ENCODE data around the gene KLHL29.

The KLHL29 gene

GRCh38 chr2:23673830-23674679 lies 289.1 kb downstream of the KLHL29 start:
- Histone ChIP-seq H3K9me3 (ENCODE audit: control insufficient read depth in 1 of 2, low read length in 2 of 2) (no peaks in the 10 kb centered on the region), H3K4me1 (ENCODE audit: control insufficient read depth in 1 of 2, insufficient read depth in 2 of 2, low read length in 2 of 2) (peaks cover 0 to 15% of the 10 kb centered on the region in 2 donors), H3K36me3 (ENCODE audit: control insufficient read depth in 1 of 2, insufficient read depth in 2 of 2, low read length in 2 of 2) (peaks cover 0 to 6% of the 10 kb centered on the region in 2 donors), H3K27ac (ENCODE audit: low read length) (no peak overlapping the region), H3K27me3 (ENCODE audit: low read depth, low read length) (no peaks in the 10 kb centered on the region), H3K4me3 (ENCODE audit: low read depth in 1 of 2, low read length in 2 of 2) (no peak overlapping the region)

GRCh38 chr2:23675506-23675905 lies 290.5 kb downstream of the KLHL29 start:
- Histone ChIP-seq H3K4me1 (ENCODE audit: control insufficient read depth in 1 of 2, insufficient read depth in 2 of 2, low read length in 2 of 2) (peaks cover 0 to under 1% of the 10 kb centered on the region in 2 donors), H3K4me3 (ENCODE audit: low read depth in 1 of 2, low read length in 2 of 2) (no peak overlapping the region), H3K27ac (ENCODE audit: low read length) (no peak overlapping the region), H3K36me3 (ENCODE audit: control insufficient read depth in 1 of 2, insufficient read depth in 2 of 2, low read length in 2 of 2) (peaks cover 0 to 6% of the 10 kb centered on the region in 2 donors), H3K9me3 (ENCODE audit: control insufficient read depth in 1 of 2, low read length in 2 of 2) (no peaks in the 10 kb centered on the region), H3K27me3 (ENCODE audit: low read depth, low read length) (no peaks in the 10 kb centered on the region)

GRCh38 chr2:23677836-23678235 lies 292.9 kb downstream of the KLHL29 start:
- Histone ChIP-seq H3K27ac (ENCODE audit: low read length) (no peak overlapping the region), H3K27me3 (ENCODE audit: low read depth, low read length) (no peaks in the 10 kb centered on the region), H3K4me3 (ENCODE audit: low read depth in 1 of 2, low read length in 2 of 2) (no peak overlapping the region), H3K9me3 (ENCODE audit: control insufficient read depth in 1 of 2, low read length in 2 of 2) (no peaks in the 10 kb centered on the region), H3K4me1 (ENCODE audit: control insufficient read depth in 1 of 2, insufficient read depth in 2 of 2, low read length in 2 of 2) (no peaks in the 10 kb centered on the region), H3K36me3 (ENCODE audit: control insufficient read depth in 1 of 2, insufficient read depth in 2 of 2, low read length in 2 of 2) (peaks cover 0 to 6% of the 10 kb centered on the region in 2 donors)

GRCh38 chr2:23679044-23679443 lies 294.1 kb downstream of the KLHL29 start:
- Histone ChIP-seq H3K27me3 (ENCODE audit: low read depth, low read length) (no peaks in the 10 kb centered on the region), H3K27ac (ENCODE audit: low read length) (no peak overlapping the region), H3K4me3 (ENCODE audit: low read depth in 1 of 2, low read length in 2 of 2) (no peak overlapping the region), H3K36me3 (ENCODE audit: control insufficient read depth in 1 of 2, insufficient read depth in 2 of 2, low read length in 2 of 2) (peaks cover 0 to 6% of the 10 kb centered on the region in 2 donors), H3K4me1 (ENCODE audit: control insufficient read depth in 1 of 2, insufficient read depth in 2 of 2, low read length in 2 of 2) (no peaks in the 10 kb centered on the region), H3K9me3 (ENCODE audit: control insufficient read depth in 1 of 2, low read length in 2 of 2) (no peaks in the 10 kb centered on the region)

- peaks cover 0 to 10% of the 10 kb centered on the region in 2 donors for H3K36me3 ChIP-seq (ENCODE audit: control insufficient read depth in 1 of 2, insufficient read depth in 2 of 2, low read length in 2 of 2)
- no peaks in the 10 kb centered on the region for H3K27me3 ChIP-seq (ENCODE audit: low read depth, low read length)
- no peaks in the 10 kb centered on the region for H3K4me1 ChIP-seq (ENCODE audit: control insufficient read depth in 1 of 2, insufficient read depth in 2 of 2, low read length in 2 of 2)
- no peak overlapping the region for H3K27ac ChIP-seq (ENCODE audit: low read length)
- H3K9me3 ChIP-seq (ENCODE audit: control insufficient read depth in 1 of 2, low read length in 2 of 2) = no peaks in the 10 kb centered on the region
- H3K4me3 ChIP-seq (ENCODE audit: low read depth in 1 of 2, low read length in 2 of 2) = no peak overlapping the region
Measured at GRCh38 chr2:23680951-23681350, 296.0 kb downstream of the KLHL29 start.

GRCh38 chr2:23681356-23682140 lies 296.6 kb downstream of the KLHL29 start:
- Histone ChIP-seq H3K27ac (ENCODE audit: low read length) (no peak overlapping the region), H3K27me3 (ENCODE audit: low read depth, low read length) (no peaks in the 10 kb centered on the region), H3K9me3 (ENCODE audit: control insufficient read depth in 1 of 2, low read length in 2 of 2) (no peaks in the 10 kb centered on the region), H3K4me3 (ENCODE audit: low read depth in 1 of 2, low read length in 2 of 2) (no peak overlapping the region), H3K36me3 (ENCODE audit: control insufficient read depth in 1 of 2, insufficient read depth in 2 of 2, low read length in 2 of 2) (peaks cover 0 to 11% of the 10 kb centered on the region in 2 donors), H3K4me1 (ENCODE audit: control insufficient read depth in 1 of 2, insufficient read depth in 2 of 2, low read length in 2 of 2) (no peaks in the 10 kb centered on the region)

- Histone ChIP-seq H3K27ac (ENCODE audit: low read length) (no peak overlapping the region), H3K27me3 (ENCODE audit: low read depth, low read length) (no peaks in the 10 kb centered on the region), H3K9me3 (ENCODE audit: control insufficient read depth in 1 of 2, low read length in 2 of 2) (no peaks in the 10 kb centered on the region), H3K36me3 (ENCODE audit: control insufficient read depth in 1 of 2, insufficient read depth in 2 of 2, low read length in 2 of 2) (peaks cover 4 to 16% of the 10 kb centered on the region in 2 donors), H3K4me1 (ENCODE audit: control insufficient read depth in 1 of 2, insufficient read depth in 2 of 2, low read length in 2 of 2) (no peaks in the 10 kb centered on the region), H3K4me3 (ENCODE audit: low read depth in 1 of 2, low read length in 2 of 2) (no peak overlapping the region)
Measured at GRCh38 chr2:23682481-23682880, 297.5 kb downstream of the KLHL29 start.

- H3K4me3 ChIP-seq (ENCODE audit: low read depth in 1 of 2, low read length in 2 of 2) = no peak overlapping the region
Measured at GRCh38 chr2:23683001-23683400, 298.0 kb downstream of the KLHL29 start.

GRCh38 chr2:23684395-23685176 lies 299.6 kb downstream of the KLHL29 start:
- no peaks in the 10 kb centered on the region for H3K4me1 ChIP-seq (ENCODE audit: control insufficient read depth in 1 of 2, insufficient read depth in 2 of 2, low read length in 2 of 2)
- H3K27me3 ChIP-seq (ENCODE audit: low read depth, low read length) = no peaks in the 10 kb centered on the region
- no peak overlapping the region for H3K27ac ChIP-seq (ENCODE audit: low read length)
- H3K4me3 ChIP-seq (ENCODE audit: low read depth in 1 of 2, low read length in 2 of 2) = no peak overlapping the region
- no peaks in the 10 kb centered on the region for H3K9me3 ChIP-seq (ENCODE audit: control insufficient read depth in 1 of 2, low read length in 2 of 2)
- peaks cover 4 to 10% of the 10 kb centered on the region in 2 donors for H3K36me3 ChIP-seq (ENCODE audit: control insufficient read depth in 1 of 2, insufficient read depth in 2 of 2, low read length in 2 of 2)

More at GRCh38 chr2:23683001-23683400, 298.0 kb downstream of the KLHL29 start:
- Histone ChIP-seq H3K27ac (ENCODE audit: low read length) (no peak overlapping the region), H3K36me3 (ENCODE audit: control insufficient read depth in 1 of 2, insufficient read depth in 2 of 2, low read length in 2 of 2) (peaks cover 4 to 16% of the 10 kb centered on the region in 2 donors), H3K9me3 (ENCODE audit: control insufficient read depth in 1 of 2, low read length in 2 of 2) (no peaks in the 10 kb centered on the region), H3K27me3 (ENCODE audit: low read depth, low read length) (no peaks in the 10 kb centered on the region), H3K4me1 (ENCODE audit: control insufficient read depth in 1 of 2, insufficient read depth in 2 of 2, low read length in 2 of 2) (no peaks in the 10 kb centered on the region)

- H3K4me1 ChIP-seq (ENCODE audit: control insufficient read depth in 1 of 2, insufficient read depth in 2 of 2, low read length in 2 of 2) = no peaks in the 10 kb centered on the region
- no peak overlapping the region for H3K27ac ChIP-seq (ENCODE audit: low read length)
- H3K27me3 ChIP-seq (ENCODE audit: low read depth, low read length) = no peaks in the 10 kb centered on the region
- peaks cover 4 to 10% of the 10 kb centered on the region in 2 donors for H3K36me3 ChIP-seq (ENCODE audit: control insufficient read depth in 1 of 2, insufficient read depth in 2 of 2, low read length in 2 of 2)
- no peak overlapping the region for H3K4me3 ChIP-seq (ENCODE audit: low read depth in 1 of 2, low read length in 2 of 2)
- H3K9me3 ChIP-seq (ENCODE audit: control insufficient read depth in 1 of 2, low read length in 2 of 2) = no peaks in the 10 kb centered on the region
Measured at GRCh38 chr2:23685181-23685580, 300.2 kb downstream of the KLHL29 start.

- Histone ChIP-seq H3K27me3 (ENCODE audit: low read depth, low read length) (no peaks in the 10 kb centered on the region), H3K4me1 (ENCODE audit: control insufficient read depth in 1 of 2, insufficient read depth in 2 of 2, low read length in 2 of 2) (no peaks in the 10 kb centered on the region), H3K4me3 (ENCODE audit: low read depth in 1 of 2, low read length in 2 of 2) (no peak overlapping the region), H3K27ac (ENCODE audit: low read length) (no peak overlapping the region), H3K9me3 (ENCODE audit: control insufficient read depth in 1 of 2, low read length in 2 of 2) (no peaks in the 10 kb centered on the region), H3K36me3 (ENCODE audit: control insufficient read depth in 1 of 2, insufficient read depth in 2 of 2, low read length in 2 of 2) (peaks cover 4 to 14% of the 10 kb centered on the region in 2 donors)
Measured at GRCh38 chr2:23685706-23686105, 300.7 kb downstream of the KLHL29 start.
